ENCODE measurements around the gene GTF2I.
"Not testable (repeated sequence)": the region's sequence is repeated elsewhere in the genome, so short reads cannot be mapped to it uniquely, and the experiment has no call there.

Gene GTF2I

DNA sequence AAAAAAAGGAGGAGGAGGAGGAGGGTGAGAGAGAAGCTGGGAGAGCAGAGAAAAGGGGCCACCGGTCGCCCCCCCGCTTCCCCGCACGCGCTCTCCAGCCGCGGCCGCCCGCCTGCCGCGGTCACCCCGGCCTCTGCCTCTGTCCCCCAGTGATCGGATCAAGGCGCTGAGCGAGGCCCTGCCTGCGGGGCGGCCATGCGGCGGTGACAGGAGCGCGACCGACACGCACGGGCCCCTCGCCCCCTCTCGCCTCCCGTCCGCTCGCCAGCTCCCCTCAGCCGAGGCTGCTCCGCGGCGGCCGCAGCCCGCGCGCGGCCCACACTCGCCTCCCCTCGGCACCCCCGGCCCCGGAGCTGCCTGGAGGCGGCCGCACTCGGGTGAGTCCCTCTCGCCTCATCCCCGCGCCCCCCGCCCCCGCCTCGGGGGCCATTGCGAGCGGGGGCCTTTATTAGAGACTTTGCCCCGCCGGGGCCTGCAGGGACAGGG lies at the start of gene GTF2I:
TSS of gene GTF2I (plus strand) at position 27 of the 486 bp plus-strand sequence. CDS start 31,411 bp downstream, outside the sequence.
- no peak for DNase-seq (ENCODE audit: low read depth)

DNA sequence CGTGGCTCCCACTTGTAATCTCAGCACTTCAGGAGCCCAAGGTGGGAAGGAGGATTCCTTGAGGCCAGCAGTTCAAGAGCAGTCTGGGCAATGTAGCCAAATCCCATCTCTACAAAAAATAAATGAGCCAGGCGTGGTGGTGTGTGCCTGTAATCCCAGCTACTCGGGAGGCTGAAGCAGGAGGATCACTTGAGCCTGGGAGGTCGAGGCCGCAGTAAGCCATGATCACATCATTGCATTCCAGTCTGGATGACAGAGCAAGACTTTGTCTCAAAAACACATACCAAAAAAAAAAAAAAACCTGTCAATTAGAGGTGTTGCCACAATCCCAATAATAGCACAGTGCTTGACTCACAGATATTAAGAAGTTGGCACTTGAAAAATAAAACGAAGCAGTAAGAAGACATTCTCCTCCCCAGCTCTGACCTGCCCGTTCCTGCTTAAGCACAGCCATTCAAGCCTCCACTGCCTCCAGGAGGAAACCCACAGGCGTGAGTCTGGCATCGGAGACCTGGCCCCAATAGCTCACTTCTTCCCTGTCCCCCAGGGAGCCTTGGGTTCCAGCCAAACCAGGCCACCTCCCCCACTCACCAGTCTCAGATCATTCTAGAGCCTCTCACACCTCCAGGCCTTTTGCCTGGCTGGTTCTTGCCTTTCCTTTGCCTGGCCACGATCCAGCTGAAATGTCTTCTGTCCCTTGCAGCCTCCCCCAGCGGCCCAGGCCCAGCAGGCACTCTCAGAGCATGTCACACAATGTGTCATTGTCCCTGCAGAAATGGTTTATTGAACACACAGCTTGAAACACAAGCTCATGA lies 45.3 kb upstream of the GTF2I start:
- no peak for DNase-seq (ENCODE audit: low read depth)

DNA sequence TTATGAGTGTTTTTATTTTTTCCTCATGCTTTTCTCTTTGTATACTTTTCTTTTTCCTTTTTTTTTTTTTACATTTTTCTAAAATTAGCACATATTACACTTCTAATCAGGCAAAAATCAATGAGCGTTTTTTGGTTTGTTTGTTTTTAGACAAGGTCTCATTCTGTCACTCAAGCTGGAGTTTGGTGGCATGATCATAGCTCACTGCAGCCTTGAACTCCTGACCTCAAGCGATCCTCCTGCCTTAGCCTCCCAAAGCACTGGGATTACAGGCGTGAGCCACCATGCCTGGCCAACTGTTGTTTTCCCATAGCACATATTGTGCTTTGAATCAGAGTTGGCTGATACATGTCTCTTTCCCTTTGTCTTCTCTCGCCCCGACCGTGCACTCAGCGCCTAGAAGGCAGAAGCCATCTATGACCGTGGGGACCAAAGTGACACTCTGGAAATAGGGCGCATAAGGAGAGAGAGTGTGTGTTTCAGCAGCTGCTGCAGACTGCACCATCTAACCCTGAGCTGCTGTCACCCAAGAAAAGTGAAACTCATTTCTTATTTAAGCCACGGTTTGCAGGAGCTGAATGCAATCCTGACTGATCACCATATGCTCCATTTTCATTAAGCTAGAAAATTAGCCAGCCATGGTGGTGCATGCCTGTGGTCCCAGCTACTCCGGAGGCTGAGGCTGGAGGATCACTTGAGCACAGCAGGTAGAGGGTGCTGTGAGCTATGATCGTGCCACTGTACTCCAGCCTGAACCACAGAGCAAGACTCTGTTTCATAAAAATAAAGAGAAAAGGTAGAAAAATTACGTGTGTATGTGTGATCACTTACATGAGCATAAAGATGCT lies 41.4 kb upstream of the GTF2I start:
- no peak for DNase-seq (ENCODE audit: low read depth)

DNA sequence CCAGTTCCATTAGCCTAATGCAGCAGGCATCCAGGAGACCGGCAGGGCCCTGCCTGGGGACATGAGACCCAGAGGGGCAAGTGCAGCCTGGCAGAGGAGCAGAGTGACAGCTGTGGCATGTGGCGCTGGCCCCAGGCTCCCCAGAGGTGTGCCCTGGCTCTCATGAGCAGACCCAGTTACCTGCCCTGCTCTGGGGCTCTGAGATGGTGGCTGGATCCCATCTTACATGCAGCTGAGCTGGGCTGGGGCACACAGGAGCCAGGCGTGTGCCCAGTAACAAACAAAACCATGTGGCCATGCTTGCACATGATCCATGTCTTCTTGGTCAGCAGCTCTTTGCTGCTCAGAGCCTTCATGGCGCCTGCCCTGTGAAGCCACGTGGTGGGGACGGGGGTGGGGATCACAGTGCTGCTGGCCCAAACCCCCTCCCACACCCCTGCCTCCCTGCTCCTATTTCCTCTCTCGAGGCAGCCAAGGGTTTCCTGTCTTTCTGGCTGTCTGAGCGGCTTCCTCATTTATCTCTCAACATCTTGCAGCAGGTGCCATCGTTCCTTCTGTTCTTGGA lies 40.3 kb upstream of the GTF2I start:
- DNase-seq (ENCODE audit: low read depth), result no peak

DNA sequence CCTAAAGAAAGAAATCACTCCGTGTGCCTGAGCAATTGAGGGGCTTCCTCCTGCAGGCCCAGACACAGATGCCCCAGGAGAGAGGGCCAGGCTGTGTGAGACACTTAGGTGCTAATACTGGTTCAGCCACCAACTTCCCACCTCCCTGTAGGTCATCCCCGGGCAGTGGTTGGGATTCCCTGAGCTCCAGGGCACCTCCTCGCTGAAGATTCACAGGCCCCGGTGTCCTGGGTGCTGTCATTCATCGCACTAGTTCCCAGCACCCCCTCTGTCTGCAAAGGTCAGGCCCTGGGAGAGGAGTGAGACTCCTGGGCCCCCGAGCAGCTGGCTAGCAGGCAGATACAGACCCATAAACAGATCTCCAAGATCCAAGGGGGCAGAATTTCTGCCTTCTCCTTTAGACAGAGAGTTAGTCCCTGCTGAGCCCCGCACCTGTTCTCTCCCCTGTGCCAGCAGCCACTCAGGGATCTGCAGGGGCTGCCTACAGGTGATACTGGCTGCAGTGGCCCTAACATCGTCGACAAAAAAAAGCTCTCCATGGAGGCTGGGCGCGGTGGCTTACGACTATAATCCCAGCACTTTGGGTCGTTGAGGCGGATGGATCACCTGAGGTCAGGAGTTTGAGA lies 38.2 kb upstream of the GTF2I start:
- DNase-seq (ENCODE audit: low read depth), result no peak

DNA sequence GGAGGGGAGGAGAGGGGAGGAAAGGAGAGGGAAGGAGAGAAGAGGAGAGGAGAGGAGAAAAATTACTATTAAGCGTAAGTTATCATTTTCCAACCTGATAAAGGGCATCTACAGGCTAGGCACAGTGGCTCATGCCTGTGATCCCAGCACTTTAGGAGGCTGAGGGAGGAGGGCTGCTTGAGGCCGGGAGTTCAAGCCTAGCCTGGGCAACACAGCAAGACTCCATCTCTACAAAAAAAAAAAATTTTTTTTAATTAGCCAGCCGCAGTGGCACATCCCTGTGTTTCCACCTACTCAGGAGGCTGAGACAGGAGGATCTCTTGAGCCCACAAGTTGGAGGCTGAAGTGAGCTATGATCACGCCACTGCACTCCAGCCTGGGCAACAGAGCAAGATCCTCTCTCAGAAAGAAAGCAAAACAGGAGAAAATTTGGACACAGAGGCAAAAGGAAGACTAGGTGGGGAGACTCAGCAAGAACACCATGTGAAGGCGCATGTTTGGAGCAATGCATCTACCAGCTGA lies 35.2 kb upstream of the GTF2I start:
- DNase-seq (ENCODE audit: low read depth), result no peak

DNA sequence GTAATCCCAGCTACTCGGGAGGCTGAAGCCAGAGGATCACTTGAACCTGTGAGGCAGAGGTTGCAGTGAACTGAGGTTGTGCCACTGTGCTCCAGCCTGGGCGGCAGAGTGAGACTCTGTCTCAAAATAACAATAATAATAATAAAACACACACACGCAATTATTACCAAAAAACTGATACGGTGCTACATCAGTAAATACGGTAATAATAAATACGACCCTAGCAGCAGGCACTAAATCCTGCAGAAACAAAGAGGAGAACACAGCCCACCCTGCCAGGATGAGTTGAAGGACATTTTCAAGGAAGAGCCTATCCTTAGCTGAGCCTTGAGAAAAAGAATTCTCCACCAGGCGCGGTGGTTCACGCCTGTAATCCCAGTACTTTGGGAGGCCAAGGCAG lies 34.4 kb upstream of the GTF2I start:
- DNase-seq (ENCODE audit: low read depth), result no peak

DNA sequence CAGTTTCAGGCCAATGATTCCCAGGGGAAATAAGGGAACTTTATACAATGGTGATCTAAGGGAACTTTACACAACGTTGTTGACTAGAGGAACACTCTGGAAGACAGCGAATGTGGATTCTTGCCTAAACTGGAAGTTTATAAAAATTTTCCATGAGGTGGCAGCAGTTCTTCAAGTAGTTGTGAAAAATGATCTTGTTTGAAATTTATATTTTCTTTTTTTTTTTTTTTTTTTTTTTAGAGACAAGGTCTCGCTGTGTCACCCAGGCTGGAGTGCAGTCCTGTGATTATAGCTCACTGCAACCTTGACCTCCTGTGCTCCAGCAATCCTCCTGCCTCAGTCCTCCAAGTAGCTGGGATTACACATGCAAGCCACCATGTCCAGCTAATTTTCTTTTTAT lies 32.1 kb upstream of the GTF2I start:
- DNase-seq (ENCODE audit: low read depth), result no peak

DNA sequence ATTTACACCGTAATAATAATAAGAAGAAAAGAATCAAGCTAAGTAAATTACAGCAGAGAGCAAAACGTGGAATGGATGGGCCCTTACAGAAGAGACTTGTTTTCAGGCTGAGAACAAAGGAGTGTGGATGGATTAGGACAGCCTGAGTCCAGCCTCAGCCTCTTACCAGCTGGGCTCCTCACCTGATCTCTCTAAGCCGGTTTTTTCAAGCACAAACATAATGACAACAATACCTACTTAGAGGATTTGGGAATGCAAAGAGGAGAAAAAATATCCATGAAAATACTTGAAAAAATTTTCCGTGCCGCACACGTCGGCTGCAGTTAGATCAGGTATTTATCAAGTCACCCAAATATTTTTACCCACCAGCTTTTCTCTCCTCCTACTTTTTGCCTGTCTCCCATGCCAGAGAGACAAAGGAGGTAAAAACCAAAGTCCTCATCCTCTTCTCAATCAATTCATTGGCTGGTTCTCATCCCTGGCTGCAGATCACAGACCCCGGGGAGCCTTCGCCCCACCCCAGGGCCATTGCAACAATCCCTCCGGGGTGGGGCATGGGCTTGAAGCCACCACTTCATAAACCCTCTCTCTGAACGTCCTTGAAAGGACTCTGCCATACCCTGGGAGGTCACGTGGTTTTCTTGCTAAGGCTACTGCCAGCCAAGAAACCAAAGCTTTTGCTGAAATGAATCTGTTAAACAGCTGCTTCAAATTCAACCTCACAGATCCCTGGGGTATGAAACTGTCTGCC lies 29.7 kb upstream of the GTF2I start:
- DNase-seq (ENCODE audit: low read depth), result no peak

DNA sequence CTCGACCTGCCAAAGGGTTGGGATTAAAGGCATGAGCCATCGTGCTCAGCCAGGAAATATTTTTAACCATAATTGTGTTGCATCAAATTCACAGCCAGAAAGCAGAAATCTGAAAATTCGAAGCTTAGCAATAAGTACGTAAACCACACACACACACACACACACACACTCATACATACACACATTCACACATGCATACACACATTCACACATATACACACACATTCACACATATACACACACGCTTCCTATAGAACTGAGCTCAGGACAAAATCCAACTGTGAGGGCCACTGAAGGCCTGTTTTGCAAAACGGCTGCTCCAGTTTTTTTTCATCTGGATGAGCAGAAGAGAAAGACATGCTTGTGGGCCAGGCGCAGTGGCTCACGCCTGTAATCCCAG lies 25.0 kb upstream of the GTF2I start:
- DNase-seq (ENCODE audit: low read depth), result no peak

DNA sequence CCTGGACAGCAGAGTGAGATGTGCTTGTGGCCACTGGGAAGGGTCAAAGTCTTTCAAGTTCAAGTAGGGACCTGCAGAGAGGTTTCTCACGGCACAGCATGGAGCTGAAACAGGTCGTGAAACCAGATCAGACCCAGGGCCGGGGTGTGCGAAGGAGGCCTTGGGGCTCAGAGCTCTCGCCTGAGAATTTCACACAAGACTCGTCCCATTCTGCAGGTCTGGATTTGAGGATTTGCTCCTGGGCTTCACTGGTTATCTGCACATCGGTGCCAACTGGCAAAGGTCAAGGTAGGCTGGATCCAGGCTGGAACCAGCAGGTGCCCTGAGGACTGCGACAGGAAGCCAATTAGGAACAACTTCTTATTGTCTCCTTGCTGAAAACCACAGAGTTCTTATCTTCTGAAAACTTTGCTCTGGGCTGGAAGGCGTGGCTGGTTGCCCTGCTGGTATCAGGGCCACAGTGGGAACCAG lies 24.0 kb upstream of the GTF2I start:
- no peak for DNase-seq (ENCODE audit: low read depth)

DNA sequence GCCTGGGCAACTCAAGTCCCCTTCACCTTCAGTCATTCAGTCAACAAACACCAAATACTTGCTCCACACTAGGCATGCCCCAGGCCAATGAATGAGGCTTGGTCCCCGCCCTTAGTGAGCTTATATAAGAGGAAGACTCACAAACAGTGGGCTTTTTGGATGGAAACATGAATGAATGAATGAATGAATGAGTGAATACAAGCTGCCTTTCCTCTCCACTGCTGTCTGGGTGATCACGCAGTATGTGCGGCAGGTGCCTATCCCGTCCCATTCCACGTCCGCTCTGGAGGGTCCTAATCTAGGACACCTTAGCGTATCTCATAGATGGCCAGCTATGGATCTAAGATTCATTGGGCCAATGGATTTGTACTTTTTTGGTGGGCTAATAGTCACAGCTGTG lies 19.8 kb upstream of the GTF2I start:
- no peak for DNase-seq (ENCODE audit: low read depth)

DNA sequence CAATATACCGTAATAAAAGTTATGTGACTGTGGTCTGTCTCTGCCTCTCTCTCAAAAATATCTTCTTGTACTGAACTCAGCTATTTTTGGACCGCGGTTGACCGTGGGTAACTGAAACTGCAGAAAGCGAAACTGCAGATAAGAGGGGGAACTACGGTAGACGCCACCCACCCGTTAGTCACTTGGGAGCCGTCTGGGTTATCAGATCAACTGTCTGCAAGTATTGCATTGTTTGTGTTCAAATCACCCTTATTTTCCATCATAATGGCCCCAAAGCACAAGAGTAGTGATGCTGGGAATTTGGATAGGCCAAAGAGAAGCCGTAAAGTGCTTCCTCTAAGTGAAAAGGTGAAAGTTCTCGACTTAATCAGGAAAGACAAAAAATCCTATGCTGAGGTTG lies 7.5 kb upstream of the GTF2I start:
- peak; percentile 20 for DNase-seq (ENCODE audit: low read depth)

DNA sequence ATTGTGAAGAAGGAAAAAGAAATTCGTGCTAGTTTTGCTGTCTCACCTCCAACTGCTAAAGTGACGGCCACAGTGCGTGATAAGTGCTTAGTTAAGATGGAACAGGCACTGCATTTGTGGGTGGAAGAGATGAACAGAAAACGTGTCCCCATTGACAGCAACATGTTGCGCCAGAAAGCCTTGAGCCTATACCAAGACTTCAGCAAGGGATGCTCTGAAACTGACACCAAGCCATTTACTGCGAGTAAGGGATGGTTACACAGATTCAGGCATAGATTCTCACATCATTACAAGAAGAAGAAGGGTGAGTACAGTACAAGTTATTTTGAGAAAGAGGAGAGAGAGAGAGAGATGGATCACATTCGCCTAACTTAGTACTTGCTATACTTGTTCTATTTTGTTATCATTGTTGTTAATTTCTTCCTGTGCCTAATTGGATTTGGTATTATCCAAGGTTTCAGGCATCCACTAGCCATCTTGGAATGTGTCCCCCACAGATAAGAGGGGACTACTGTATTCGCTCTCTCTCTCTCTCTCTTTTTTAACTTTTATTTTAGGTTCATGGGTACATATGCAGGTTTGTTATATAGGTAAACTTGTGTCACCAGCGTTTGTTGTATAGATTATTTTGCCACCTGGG lies 6.9 kb upstream of the GTF2I start:
- DNase-seq (ENCODE audit: low read depth), result not testable (repeated sequence)

DNA sequence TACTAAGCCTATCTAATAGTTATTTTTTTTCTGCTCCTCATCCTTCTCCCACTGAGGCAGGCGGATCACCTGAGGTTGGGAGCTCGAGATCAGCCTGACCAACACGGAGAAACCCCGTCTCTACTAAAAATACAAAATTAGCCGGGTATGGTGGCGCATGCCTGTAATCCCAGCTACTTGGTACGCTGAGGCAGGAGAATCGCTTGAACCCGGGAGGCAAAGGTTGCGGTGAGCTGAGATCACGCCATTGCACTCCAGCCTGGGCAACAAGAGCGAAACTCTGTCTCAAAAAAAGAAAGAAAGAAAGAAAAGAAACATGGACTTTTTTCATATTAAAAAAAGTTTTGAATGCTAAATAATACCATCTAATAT lies 6.4 kb upstream of the GTF2I start:
- DNase-seq (ENCODE audit: low read depth), result not testable (repeated sequence)

DNA sequence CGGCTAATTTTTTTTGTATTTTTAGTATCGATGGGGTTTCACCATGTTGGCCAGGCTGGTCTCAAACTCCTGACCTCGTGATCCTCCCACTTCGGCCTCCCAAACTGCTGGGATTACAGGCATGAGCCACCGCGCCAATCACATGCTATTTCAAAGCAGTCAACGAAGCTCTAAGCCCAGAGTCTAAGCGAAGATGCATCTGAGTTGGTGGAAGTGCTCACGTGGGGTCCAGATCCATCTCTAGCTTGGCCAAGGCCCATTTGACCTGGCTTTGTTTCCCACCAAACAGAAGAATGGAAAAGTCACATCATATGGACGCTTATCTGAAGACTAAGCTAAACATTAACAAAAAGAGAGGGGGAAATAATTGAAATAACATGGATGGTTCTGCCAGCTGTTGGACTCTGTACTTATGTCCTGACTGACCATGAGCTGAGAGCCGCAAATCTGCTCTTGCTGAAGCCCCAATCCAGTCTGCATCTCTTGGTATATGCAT lies 3.8 kb upstream of the GTF2I start:
- no peak for DNase-seq (ENCODE audit: low read depth)

DNA sequence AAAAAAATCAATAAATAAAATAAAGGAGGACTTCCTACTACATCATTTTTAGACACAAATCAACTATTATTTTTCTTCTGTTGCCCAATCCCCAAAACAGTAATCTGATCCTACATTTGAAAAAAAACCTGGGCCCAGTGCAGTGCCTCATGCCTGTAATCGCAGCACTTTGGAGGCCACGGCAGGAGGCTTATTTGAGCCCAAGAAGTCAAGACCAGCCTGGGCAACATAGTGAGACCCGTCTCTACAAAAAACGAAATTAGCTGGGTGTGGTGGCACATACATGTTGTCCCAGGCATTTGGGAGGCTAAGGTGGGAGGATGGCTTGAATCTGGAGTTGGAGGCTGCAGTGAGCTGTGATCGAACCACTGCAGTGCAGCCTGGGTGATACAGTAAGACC lies 2.7 kb upstream of the GTF2I start:
- DNase-seq (ENCODE audit: low read depth), result no peak

DNA sequence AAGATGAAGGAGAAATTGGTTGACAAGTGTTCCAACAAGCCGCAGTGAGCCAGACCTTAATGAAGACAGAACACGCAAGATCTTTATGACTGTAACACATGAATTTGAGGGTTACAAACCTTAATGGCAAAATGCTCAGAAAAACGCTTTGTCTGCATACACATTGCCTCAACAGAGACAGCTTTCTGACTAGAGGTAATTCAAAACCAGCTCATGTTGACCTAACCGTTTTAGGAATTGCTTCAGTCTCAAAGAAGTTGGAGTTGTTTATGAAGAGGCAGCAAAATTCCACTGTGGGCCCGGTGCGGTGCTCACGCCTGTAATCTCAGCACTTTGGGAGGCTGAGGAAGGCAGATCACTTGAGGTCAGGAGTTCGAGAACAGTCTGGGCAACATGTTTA lies 2.2 kb upstream of the GTF2I start:
- DNase-seq (ENCODE audit: low read depth), result no peak

DNA sequence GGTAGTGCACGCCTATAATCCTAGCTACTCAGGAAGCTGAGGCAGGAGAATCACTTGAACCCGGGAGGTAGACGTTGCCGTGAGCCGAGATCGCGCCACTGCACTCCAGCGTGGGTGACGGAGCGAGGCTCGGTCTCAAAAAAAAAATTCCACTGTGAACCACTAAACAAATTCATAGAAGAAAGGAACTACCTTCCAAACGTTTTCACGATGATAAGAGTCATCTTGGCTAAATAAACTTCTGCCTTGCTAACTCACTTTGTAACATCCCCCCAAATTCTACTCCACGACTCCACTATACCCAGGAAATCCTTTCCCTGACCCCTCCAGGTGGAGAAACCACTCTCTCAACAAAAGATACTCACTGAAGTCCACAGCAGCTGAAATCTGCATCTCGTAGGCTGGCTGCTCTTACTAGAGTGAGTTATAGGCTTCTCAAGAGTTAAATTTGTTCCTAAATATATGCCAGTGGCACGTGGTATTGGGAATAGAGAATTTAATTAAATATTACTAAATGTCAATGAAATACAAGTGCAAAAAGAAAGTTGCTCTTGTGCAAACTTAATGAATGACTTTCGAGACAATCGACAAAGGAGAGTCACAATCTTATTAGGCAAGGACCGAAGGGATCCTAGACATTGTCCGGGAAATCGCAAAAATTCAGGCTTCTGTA lies 1.6 kb upstream of the GTF2I start:
- no peak for DNase-seq (ENCODE audit: low read depth)

DNA sequence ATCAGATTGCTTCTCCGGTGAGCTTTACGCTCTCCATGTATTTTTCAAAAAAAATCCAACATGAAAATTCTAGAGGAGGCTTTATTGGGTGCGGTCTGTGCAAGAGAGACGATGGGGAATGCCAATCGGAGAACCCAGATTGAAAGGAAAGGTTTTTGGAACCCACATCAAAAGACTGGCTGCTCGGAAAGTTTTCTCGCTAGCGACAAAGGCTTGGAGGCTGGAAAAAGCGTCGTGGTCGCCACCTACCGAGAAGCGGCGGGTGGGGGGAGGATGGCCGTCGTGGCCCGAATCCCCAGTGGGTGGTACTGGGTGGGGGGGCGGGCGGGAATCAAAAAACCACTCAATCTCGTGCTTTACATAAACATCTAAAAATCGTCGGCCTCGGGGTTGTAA lies 1.1 kb upstream of the GTF2I start:
- DNase-seq (ENCODE audit: low read depth), result peak; percentile 46
